HG03045 (cell line): Measurements from ENCODE around the gene YWHAB.
A peak's percentile ranks its signal among the peaks of the same experiment; 100 is the strongest.
"Not testable (repeated sequence)": the region's sequence is repeated elsewhere in the genome, so short reads cannot be mapped to it uniquely, and the experiment has no call there.

Experiments
- ATAC-seq: cut with Tn5 transposase; IDR thresholded peaks from one replicate; pipeline ENCODE4 v1.9.1; 2021; ENCODE audit warnings: mild to moderate bottlenecking, moderate library complexity; ENCODE audit not compliant: unreplicated experiment

Gene YWHAB

GRCh38 chr20:44866703-44867335 is 18.7 kb upstream of the YWHAB start:
- ATAC-seq: no peak

DNA sequence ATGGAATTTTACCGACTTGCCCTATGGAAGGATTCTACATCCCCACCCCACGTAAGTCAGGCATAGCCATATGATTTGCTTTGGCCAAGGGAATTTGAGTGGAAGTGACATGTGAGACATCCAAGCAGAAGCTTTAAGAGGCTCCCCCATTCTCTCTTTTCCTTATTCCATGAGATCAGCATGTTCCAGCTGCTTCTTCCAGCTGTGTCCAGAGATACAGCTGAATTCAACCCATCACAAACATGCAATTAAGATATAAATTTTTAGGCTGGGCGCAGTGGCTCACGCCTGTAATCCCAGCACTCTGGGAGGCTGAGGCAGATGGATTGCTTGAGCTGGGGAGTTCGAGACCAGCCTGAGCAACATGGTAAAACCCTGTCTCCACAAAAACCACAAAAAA is 16.0 kb upstream of the YWHAB start:
- no peak for ATAC-seq

DNA sequence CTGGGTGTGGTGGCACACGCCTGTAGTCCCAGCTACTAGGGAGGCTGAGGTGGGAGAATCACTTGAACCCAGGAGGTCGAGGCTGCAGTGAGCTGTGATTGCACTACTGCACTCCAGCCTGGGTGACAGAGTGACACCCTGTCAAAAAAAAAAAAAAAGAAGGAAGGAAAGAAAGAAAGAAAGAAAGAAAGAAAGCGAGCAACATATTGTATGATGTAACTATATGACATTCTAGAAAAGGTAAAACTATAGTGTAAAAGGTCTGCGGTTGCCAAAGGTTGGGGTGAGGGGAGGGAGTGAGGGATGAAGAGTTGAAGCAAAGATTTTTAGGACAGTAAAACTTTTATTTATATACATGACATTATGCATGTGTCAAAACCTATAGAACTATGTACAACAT is 3.1 kb upstream of the YWHAB start:
- not testable (repeated sequence) for ATAC-seq

- no peak for ATAC-seq
Measured at GRCh38 chr20:44883214-44883902, 2.1 kb upstream of the YWHAB start.

DNA sequence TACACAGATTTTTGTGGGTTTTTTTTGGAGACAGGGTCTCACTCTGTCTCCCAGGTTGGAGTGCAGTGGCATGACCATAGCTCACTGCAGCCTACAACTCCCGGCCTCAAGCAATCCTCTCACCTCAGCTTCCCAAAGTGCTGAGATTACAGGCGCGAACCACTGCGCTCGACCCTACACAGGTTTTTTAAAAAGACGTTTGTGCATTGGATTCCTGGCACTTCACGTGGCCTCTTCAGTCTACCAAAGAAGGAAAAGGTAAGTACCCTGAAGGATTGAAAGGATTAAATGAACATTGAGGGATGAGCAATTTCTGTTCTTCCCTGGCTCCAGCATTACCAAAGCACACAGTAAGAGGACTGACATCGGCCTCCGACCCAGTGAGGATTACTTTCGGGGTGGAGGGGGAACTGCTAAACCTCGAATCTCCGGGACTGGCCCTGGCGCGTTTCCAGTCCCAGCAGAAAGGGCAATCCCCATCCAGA is 556 bp upstream of the YWHAB start:
- no peak for ATAC-seq

DNA sequence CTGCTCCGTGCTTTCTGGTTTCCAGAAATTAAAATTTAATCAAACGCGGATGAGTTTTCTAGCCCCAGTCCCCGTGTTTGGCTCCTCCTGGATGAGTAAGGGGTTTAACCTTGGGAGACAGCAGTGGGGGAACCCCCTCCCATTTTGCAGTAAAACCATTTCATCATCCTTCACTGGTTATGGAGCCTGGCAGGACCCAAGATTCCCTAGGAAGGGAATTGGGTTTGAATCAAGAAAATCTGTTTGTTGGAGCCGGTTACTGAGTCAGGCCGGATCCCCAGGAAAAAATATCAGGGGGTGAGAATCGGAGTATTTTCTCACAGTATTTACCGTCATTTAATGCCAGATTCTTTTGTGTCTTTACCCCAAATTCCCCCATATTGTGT is 754 bp downstream of the YWHAB start:
- ATAC-seq: no peak

- no peak for ATAC-seq
Measured at GRCh38 chr20:44886828-44887227, 1.3 kb downstream of the YWHAB start.

DNA sequence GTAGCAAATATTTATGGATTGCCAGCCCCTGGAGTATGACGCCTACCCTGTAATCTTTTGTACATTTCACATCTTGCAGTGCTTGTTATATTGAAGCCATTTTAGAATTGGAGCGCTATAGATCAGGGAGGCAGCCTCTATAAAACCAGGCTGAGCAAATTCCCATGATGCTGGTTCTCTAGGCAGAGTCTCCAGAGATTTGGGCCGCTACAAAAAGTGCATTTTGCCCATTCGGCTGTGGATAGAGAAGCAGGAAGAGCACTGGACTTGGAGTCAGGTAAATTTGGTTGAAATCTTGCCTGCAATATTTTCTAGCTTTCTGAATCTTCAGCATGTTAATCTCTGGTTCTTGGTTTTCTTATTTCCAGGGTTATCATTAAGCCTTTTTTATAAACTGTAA is 2.0 kb downstream of the YWHAB start:
- ATAC-seq: no peak

DNA sequence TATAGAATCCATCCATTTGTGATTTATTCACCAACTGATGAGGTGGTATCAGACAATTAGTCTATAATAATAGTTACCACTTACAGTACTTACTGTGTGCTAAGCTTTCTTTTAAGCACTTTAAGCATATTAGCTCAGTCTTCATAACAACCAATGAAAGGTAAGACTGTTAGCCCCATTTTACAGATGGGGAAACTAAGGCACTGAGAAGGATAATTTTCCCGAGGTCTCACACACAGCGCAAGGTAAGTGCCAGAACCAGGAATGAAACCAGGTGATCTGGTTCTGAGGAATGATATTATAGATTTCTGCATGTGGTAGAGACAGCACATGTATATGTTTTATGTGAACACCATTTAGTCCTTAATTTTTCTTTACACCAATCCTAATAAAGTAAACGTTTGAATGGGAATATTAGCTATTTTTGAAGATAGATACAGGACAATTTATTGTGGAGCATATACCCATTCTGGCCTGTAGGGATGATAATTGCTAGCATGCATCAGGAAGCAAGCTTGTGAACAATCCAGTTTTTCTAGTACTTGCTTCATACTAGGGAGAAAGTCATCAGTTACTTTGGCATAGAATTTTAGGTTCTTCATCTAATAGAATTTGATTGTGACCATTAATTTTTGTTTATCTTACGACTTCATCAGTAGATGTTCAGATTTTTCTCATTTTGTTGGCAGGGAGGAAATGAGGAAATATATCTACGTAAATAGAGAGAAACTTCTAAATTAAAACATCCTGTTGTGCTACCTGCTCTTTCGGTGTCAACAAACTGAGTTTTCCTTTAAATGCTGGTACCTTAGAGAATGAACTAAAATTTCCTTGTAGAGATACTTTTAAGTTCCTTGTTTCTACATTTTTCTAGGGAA is 3.0 kb downstream of the YWHAB start:
- no peak for ATAC-seq

DNA sequence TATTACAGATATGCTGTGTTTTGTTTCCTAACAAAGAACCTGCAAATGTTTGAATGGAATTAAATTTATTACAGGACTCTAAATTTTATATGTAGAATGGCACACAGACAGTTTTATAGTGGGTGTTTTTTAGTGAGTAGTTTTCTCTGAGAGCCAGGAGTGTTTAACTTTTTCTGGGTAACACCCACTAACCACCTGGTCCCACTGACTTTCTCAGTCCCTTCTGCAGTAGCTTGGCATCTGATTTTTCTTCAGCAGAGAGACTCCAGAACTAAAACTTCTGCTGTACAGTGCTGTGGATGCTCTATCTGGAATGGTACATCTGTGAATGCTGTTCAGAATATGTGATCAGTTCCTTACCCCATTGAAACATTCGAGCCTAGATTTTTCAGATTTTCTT is 6.3 kb downstream of the YWHAB start:
- ATAC-seq: no peak

DNA sequence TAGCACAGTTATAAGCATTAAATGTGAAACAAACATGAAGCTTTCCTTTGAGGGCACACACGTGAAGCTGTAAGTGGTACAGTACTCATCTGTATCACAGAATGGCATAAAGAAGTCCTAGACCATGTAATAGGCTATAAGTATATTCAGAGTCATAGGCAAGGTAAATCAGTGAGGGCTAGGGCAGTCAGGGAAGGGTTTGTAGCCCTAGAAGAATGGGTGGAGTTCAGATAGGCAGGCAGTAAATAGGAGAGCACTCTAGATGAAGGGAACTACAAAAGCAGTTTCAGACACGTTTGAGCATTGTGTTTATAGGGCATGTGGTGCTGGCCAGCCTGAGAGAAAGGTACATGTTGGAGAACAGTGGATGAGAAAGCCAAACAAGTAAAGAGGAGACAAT is 9.5 kb downstream of the YWHAB start:
- ATAC-seq: no peak

GRCh38 chr20:44896583-44896982 is 11.1 kb downstream of the YWHAB start:
- no peak for ATAC-seq

DNA sequence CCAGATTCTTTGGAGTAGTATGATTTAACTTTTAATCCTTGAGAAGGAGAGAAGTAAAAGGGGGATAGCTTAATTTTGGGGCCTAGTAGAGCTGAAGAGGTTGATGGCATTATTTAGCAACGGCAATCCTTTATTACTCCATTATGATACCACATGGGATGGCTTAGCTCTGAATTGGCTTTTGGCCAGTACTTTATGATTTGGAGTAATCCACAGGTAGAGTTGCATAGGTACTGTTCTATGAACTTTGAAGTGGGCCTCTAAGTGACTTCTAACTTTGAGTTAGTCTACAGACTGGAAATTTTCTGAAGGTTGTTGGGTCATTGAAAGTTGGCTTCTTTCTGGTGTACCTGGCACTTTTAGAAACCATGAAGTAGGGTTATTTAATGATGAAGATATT is 11.6 kb downstream of the YWHAB start:
- no peak for ATAC-seq

DNA sequence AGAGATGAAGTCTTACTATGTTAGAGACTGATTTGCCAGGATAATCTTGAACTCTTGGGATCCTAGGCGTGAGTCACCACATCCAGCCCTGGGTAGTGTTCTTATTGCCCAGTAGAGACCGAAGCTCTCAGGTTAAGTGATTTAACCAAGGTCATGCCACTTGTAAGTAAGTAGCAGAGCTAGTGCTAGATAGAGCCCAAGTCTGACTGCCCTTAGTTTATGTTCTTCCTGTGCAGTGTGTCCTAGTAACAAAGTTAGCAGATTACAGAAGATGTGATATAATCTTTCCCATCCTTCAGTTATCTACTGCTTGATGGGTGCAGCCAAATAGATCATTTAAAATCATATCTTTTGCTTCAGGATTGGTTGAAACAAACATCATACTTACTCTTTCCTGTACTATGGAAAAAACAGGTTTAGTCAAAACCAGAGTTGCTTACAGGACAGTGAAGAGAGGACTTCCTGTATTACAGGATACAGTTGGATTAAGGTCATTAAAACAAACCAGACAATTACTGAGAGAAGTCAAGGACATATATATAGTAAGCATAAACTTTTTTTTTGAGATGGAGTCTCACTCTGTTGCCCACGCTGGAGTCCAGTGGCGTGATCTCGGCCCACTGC is 14.8 kb downstream of the YWHAB start:
- no peak for ATAC-seq

GRCh38 chr20:44901974-44902373 is 16.5 kb downstream of the YWHAB start:
- no peak for ATAC-seq

GRCh38 chr20:44904377-44904776 is 18.9 kb downstream of the YWHAB start:
- ATAC-seq: no peak

- no peak for ATAC-seq
Measured at GRCh38 chr20:44908987-44909871, 23.7 kb downstream of the YWHAB start.

GRCh38 chr20:44909872-44910689 is 24.6 kb downstream of the YWHAB start, which contains the start of gene PABPC1L:
Gene PABPC1L, plus strand, starts transcription at chr20:44910060. Its CDS starts 84 bp downstream, at chr20:44910144.
- ATAC-seq: peak; percentile 80

GRCh38 chr20:44910690-44911262 is 25.3 kb downstream of the YWHAB start:
- no peak for ATAC-seq
